Measurements from ENCODE around the gene PPRC1.

Gene PPRC1

GRCh38 chr10:102090772-102091171 lies 42.1 kb upstream of the PPRC1 start:
- H2BK12ac ChIP-seq (ENCODE audit: low read length): no peak overlapping the region
- H3K4me1 ChIP-seq (ENCODE audit: control insufficient read depth in 2 of 2, insufficient read depth in 1 of 2, low read depth in 1 of 2, low read length in 2 of 2): no peaks in the 10 kb centered on the region
- H2AK5ac ChIP-seq (ENCODE audit: low read depth, low read length): no peak overlapping the region
- H3K27ac ChIP-seq (replicated peaks; ENCODE audit: low read length): no peak overlapping the region
- no peak overlapping the region for H3K18ac ChIP-seq (ENCODE audit: low read length)
- H3K9ac ChIP-seq (ENCODE audit: low read depth, low read length, poor library complexity): no peak overlapping the region
- H3K79me1 ChIP-seq (ENCODE audit: low read depth, low read length): no peaks in the 10 kb centered on the region
- H3K14ac ChIP-seq (ENCODE audit: low read length): no peak overlapping the region
- no CpG with 5 or more reads among the region's 2 CpGs for WGBS, 2 donors (ENCODE audit: extremely low coverage in 2 of 2, insufficient read length in 2 of 2, insufficient replicate concordance in 1 of 2)
- no peak overlapping the region for H2BK5ac ChIP-seq (ENCODE audit: low read length)
- no peak overlapping the region for H2BK120ac ChIP-seq (ENCODE audit: low read depth, low read length)
- H3K4ac ChIP-seq (ENCODE audit: low read length): no peak overlapping the region
- H3K4me3 ChIP-seq (ENCODE audit: low read length in 2 of 2): no peak overlapping the region
- H3K4me2 ChIP-seq (ENCODE audit: insufficient read depth, low read length, poor library complexity, severe bottlenecking): no peak overlapping the region
- no peak overlapping the region for H4K91ac ChIP-seq (ENCODE audit: low read depth, low read length, poor library complexity)
- no peaks in the 10 kb centered on the region for H3K27me3 ChIP-seq (ENCODE audit: control insufficient read depth in 3 of 3, insufficient read depth in 3 of 3, low read depth in 1 of 3, low read length in 3 of 3)
- H3K36me3 ChIP-seq (replicated peaks in 1 of 2; ENCODE audit: control insufficient read depth in 2 of 2, insufficient read depth in 2 of 2, low read length in 2 of 2): no peaks in the 10 kb centered on the region
- no peak overlapping the region for H2BK15ac ChIP-seq (ENCODE audit: low read length)
- no peak overlapping the region for H2AFZ ChIP-seq (ENCODE audit: low read length)
- no peaks in the 10 kb centered on the region for H3K9me3 ChIP-seq (replicated peaks in 1 of 2; ENCODE audit: control insufficient read depth in 2 of 2, insufficient read depth in 1 of 2, low read depth in 1 of 2, low read length in 2 of 2)
- H3K23ac ChIP-seq (ENCODE audit: low read depth, low read length, poor library complexity): no peak overlapping the region
- no peak overlapping the region for H4K8ac ChIP-seq (ENCODE audit: low read depth, low read length)
- no peak for DNase-seq (ENCODE audit: low spot score)

GRCh38 chr10:102096449-102096848 lies 36.4 kb upstream of the PPRC1 start:
- H4K8ac ChIP-seq (ENCODE audit: low read depth, low read length): no peak overlapping the region
- H3K23ac ChIP-seq (ENCODE audit: low read depth, low read length, poor library complexity): no peak overlapping the region
- H3K4me2 ChIP-seq (ENCODE audit: insufficient read depth, low read length, poor library complexity, severe bottlenecking): no peak overlapping the region
- H3K9me3 ChIP-seq (replicated peaks in 1 of 2; ENCODE audit: control insufficient read depth in 2 of 2, insufficient read depth in 1 of 2, low read depth in 1 of 2, low read length in 2 of 2): no peaks in the 10 kb centered on the region
- no peaks in the 10 kb centered on the region for H3K79me1 ChIP-seq (ENCODE audit: low read depth, low read length)
- no peak overlapping the region for H4K91ac ChIP-seq (ENCODE audit: low read depth, low read length, poor library complexity)
- H3K36me3 ChIP-seq (replicated peaks in 1 of 2; ENCODE audit: control insufficient read depth in 2 of 2, insufficient read depth in 2 of 2, low read length in 2 of 2): peaks cover 0 to 9% of the 10 kb centered on the region in 2 donors
- no peak overlapping the region for H3K4me3 ChIP-seq (ENCODE audit: low read length in 2 of 2)
- no peak overlapping the region for H2AK5ac ChIP-seq (ENCODE audit: low read depth, low read length)
- no peak overlapping the region for H3K9ac ChIP-seq (ENCODE audit: low read depth, low read length, poor library complexity)
- H3K4ac ChIP-seq (ENCODE audit: low read length): no peak overlapping the region
- no peak overlapping the region for H2BK12ac ChIP-seq (ENCODE audit: low read length)
- no peak for DNase-seq (ENCODE audit: low spot score)
- no CpG with 5 or more reads among the region's 7 CpGs for WGBS, 2 donors (ENCODE audit: extremely low coverage in 2 of 2, insufficient read length in 2 of 2, insufficient replicate concordance in 1 of 2)
- H3K27me3 ChIP-seq (ENCODE audit: control insufficient read depth in 3 of 3, insufficient read depth in 3 of 3, low read depth in 1 of 3, low read length in 3 of 3): no peaks in the 10 kb centered on the region
- no peak overlapping the region for H3K18ac ChIP-seq (ENCODE audit: low read length)
- no peak overlapping the region for H3K14ac ChIP-seq (ENCODE audit: low read length)
- no peak overlapping the region for H3K27ac ChIP-seq (replicated peaks; ENCODE audit: low read length)
- H2BK120ac ChIP-seq (ENCODE audit: low read depth, low read length): no peak overlapping the region
- no peak overlapping the region for H2BK15ac ChIP-seq (ENCODE audit: low read length)
- H2BK5ac ChIP-seq (ENCODE audit: low read length): no peak overlapping the region
- H3K4me1 ChIP-seq (ENCODE audit: control insufficient read depth in 2 of 2, insufficient read depth in 1 of 2, low read depth in 1 of 2, low read length in 2 of 2): no peaks in the 10 kb centered on the region
- H2AFZ ChIP-seq (ENCODE audit: low read length): no peak overlapping the region

GRCh38 chr10:102101152-102101551 lies 31.7 kb upstream of the PPRC1 start:
- Histone ChIP-seq H3K36me3 (replicated peaks in 1 of 2; ENCODE audit: control insufficient read depth in 2 of 2, insufficient read depth in 2 of 2, low read length in 2 of 2) (peaks cover 5 to 47% of the 10 kb centered on the region in 2 donors), H3K9me3 (replicated peaks in 1 of 2; ENCODE audit: control insufficient read depth in 2 of 2, insufficient read depth in 1 of 2, low read depth in 1 of 2, low read length in 2 of 2) (no peaks in the 10 kb centered on the region), H3K14ac (ENCODE audit: low read length) (no peak overlapping the region), H4K91ac (ENCODE audit: low read depth, low read length, poor library complexity) (no peak overlapping the region), H3K27ac (replicated peaks; ENCODE audit: low read length) (no peak overlapping the region), H2BK15ac (ENCODE audit: low read length) (no peak overlapping the region), H2AFZ (ENCODE audit: low read length) (no peak overlapping the region), H3K23ac (ENCODE audit: low read depth, low read length, poor library complexity) (no peak overlapping the region), H3K9ac (ENCODE audit: low read depth, low read length, poor library complexity) (no peak overlapping the region), H3K79me1 (ENCODE audit: low read depth, low read length) (no peaks in the 10 kb centered on the region), H2AK5ac (ENCODE audit: low read depth, low read length) (no peak overlapping the region), H3K4ac (ENCODE audit: low read length) (no peak overlapping the region), H3K4me2 (ENCODE audit: insufficient read depth, low read length, poor library complexity, severe bottlenecking) (no peak overlapping the region), H2BK12ac (ENCODE audit: low read length) (no peak overlapping the region), H2BK5ac (ENCODE audit: low read length) (no peak overlapping the region), H2BK120ac (ENCODE audit: low read depth, low read length) (no peak overlapping the region), H3K18ac (ENCODE audit: low read length) (no peak overlapping the region), H4K8ac (ENCODE audit: low read depth, low read length) (no peak overlapping the region), H3K4me3 (ENCODE audit: low read length in 2 of 2) (no peak overlapping the region), H3K4me1 (ENCODE audit: control insufficient read depth in 2 of 2, insufficient read depth in 1 of 2, low read depth in 1 of 2, low read length in 2 of 2) (no peaks in the 10 kb centered on the region), H3K27me3 (ENCODE audit: control insufficient read depth in 3 of 3, insufficient read depth in 3 of 3, low read depth in 1 of 3, low read length in 3 of 3) (no peaks in the 10 kb centered on the region)
- DNase-seq (ENCODE audit: low spot score): no peak
- WGBS, 2 donors (ENCODE audit: extremely low coverage in 2 of 2, insufficient read length in 2 of 2, insufficient replicate concordance in 1 of 2): no CpG with 5 or more reads among the region's 5 CpGs

GRCh38 chr10:102102421-102102820 lies 30.4 kb upstream of the PPRC1 start:
- Histone ChIP-seq H3K9me3 (replicated peaks in 1 of 2; ENCODE audit: control insufficient read depth in 2 of 2, insufficient read depth in 1 of 2, low read depth in 1 of 2, low read length in 2 of 2) (no peaks in the 10 kb centered on the region), H2AFZ (ENCODE audit: low read length) (no peak overlapping the region), H3K4ac (ENCODE audit: low read length) (no peak overlapping the region), H3K4me1 (ENCODE audit: control insufficient read depth in 2 of 2, insufficient read depth in 1 of 2, low read depth in 1 of 2, low read length in 2 of 2) (no peaks in the 10 kb centered on the region), H2BK120ac (ENCODE audit: low read depth, low read length) (no peak overlapping the region), H3K4me3 (ENCODE audit: low read length in 2 of 2) (no peak overlapping the region), H3K9ac (ENCODE audit: low read depth, low read length, poor library complexity) (no peak overlapping the region), H4K91ac (ENCODE audit: low read depth, low read length, poor library complexity) (no peak overlapping the region), H3K27ac (replicated peaks; ENCODE audit: low read length) (no peak overlapping the region), H3K23ac (ENCODE audit: low read depth, low read length, poor library complexity) (no peak overlapping the region), H3K79me1 (ENCODE audit: low read depth, low read length) (no peaks in the 10 kb centered on the region), H3K18ac (ENCODE audit: low read length) (no peak overlapping the region), H3K14ac (ENCODE audit: low read length) (no peak overlapping the region), H3K27me3 (ENCODE audit: control insufficient read depth in 3 of 3, insufficient read depth in 3 of 3, low read depth in 1 of 3, low read length in 3 of 3) (no peaks in the 10 kb centered on the region), H2BK12ac (ENCODE audit: low read length) (no peak overlapping the region), H3K4me2 (ENCODE audit: insufficient read depth, low read length, poor library complexity, severe bottlenecking) (no peak overlapping the region), H2AK5ac (ENCODE audit: low read depth, low read length) (no peak overlapping the region), H4K8ac (ENCODE audit: low read depth, low read length) (no peak overlapping the region), H2BK15ac (ENCODE audit: low read length) (no peak overlapping the region), H3K36me3 (replicated peaks in 1 of 2; ENCODE audit: control insufficient read depth in 2 of 2, insufficient read depth in 2 of 2, low read length in 2 of 2) (peaks cover 12 to 59% of the 10 kb centered on the region in 2 donors), H2BK5ac (ENCODE audit: low read length) (no peak overlapping the region)
- no peak for DNase-seq (ENCODE audit: low spot score)
- WGBS, 2 donors (ENCODE audit: extremely low coverage in 2 of 2, insufficient read length in 2 of 2, insufficient replicate concordance in 1 of 2): no CpG with 5 or more reads among the region's 1 CpG

Measured in neuronal stem cell (in vitro differentiated cells).